ENCODE data around the gene PTP4A1. TPM values are rescaled to one million over a fixed set of nuclear protein-coding genes. Genes with fewer than 3 reads are reported as not detected.

The PTP4A1 gene
- total and polyA plus RNA-seq, 2 of the 13 experiments (the other 11 are each of a cell fraction or from before 2014, with no cell fraction given) = 141 to 376 TPM

GRCh38 chr6:63573076-63573898 is 1.0 kb downstream of the PTP4A1 start (continued):
- TF ChIP-seq MIXL1 (CRISPR knock-in tag; IDR thresholded peaks at IDR 0.05) = peak; percentile 80
- TF ChIP-seq, protein P1, sequence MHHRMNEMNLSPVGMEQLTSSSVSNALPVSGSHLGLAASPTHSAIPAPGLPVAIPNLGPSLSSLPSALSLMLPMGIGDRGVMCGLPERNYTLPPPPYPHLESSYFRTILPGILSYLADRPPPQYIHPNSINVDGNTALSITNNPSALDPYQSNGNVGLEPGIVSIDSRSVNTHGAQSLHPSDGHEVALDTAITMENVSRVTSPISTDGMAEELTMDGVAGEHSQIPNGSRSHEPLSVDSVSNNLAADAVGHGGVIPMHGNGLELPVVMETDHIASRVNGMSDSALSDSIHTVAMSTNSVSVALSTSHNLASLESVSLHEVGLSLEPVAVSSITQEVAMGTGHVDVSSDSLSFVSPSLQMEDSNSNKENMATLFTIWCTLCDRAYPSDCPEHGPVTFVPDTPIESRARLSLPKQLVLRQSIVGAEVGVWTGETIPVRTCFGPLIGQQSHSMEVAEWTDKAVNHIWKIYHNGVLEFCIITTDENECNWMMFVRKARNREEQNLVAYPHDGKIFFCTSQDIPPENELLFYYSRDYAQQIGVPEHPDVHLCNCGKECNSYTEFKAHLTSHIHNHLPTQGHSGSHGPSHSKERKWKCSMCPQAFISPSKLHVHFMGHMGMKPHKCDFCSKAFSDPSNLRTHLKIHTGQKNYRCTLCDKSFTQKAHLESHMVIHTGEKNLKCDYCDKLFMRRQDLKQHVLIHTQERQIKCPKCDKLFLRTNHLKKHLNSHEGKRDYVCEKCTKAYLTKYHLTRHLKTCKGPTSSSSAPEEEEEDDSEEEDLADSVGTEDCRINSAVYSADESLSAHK (CRISPR knock-in tag; IDR thresholded peaks at IDR 0.05; ENCODE audit: borderline replicate concordance) = no peak
- TF ChIP-seq ZBTB21 (CRISPR knock-in tag; IDR thresholded peaks at IDR 0.05) = no peak
- TF ChIP-seq JUND (CRISPR knock-in tag; IDR thresholded peaks at IDR 0.05) = no peak
- TF ChIP-seq ZNF672 (CRISPR knock-in tag; IDR thresholded peaks at IDR 0.05) = no peak
- no peak; the same call in 1 of the 2 replicates for TF ChIP-seq ZNF205 (CRISPR knock-in tag; IDR thresholded peaks at IDR 0.05)
- no peak for TF ChIP-seq FLYWCH1 (CRISPR knock-in tag; IDR thresholded peaks at IDR 0.05)
- TF ChIP-seq, protein P2, sequence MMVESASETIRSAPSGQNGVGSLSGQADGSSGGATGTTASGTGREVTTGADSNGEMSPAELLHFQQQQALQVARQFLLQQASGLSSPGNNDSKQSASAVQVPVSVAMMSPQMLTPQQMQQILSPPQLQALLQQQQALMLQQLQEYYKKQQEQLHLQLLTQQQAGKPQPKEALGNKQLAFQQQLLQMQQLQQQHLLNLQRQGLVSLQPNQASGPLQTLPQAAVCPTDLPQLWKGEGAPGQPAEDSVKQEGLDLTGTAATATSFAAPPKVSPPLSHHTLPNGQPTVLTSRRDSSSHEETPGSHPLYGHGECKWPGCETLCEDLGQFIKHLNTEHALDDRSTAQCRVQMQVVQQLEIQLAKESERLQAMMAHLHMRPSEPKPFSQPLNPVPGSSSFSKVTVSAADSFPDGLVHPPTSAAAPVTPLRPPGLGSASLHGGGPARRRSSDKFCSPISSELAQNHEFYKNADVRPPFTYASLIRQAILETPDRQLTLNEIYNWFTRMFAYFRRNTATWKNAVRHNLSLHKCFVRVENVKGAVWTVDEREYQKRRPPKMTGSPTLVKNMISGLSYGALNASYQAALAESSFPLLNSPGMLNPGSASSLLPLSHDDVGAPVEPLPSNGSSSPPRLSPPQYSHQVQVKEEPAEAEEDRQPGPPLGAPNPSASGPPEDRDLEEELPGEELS (CRISPR knock-in tag; IDR thresholded peaks at IDR 0.05) = no peak; the same call in 1 of the 2 replicates
- TF ChIP-seq ZNF674 (CRISPR knock-in tag; IDR thresholded peaks at IDR 0.05; ENCODE audit: low read depth) = no peak
- TF ChIP-seq ZNF512B (CRISPR knock-in tag; IDR thresholded peaks at IDR 0.05; ENCODE audit: borderline replicate concordance) = no peak
- TF ChIP-seq ZNF256 (CRISPR knock-in tag; conservative IDR thresholded peaks at IDR 0.05) = no peak
- 0 out of 2 replicates have a peak, but pooled peaks have one; percentile 72 for TF ChIP-seq HOXA5 (CRISPR knock-in tag; IDR thresholded peaks at IDR 0.05)
- no peak for TF ChIP-seq KLF11 (CRISPR knock-in tag; IDR thresholded peaks at IDR 0.05)
- TF ChIP-seq FOSL2 (CRISPR knock-in tag; IDR thresholded peaks at IDR 0.05) = no peak; the same call in 1 of the 2 replicates
- TF ChIP-seq MEIS1 (CRISPR knock-in tag; IDR thresholded peaks at IDR 0.05; ENCODE audit: borderline replicate concordance) = no peak
- peak; percentile 38; the same call in 1 of the 2 replicates for TF ChIP-seq ZNF660 (CRISPR knock-in tag; IDR thresholded peaks at IDR 0.05; ENCODE audit: borderline replicate concordance, low read depth)
- TF ChIP-seq EEA1 (CRISPR knock-in tag; IDR thresholded peaks at IDR 0.05; ENCODE audit: borderline replicate concordance) = peak; percentile 93
- TF ChIP-seq MAZ (IDR thresholded peaks at IDR 0.05; ENCODE audit: borderline replicate concordance, low read depth, low read length) = peak; percentile 61; the same call in 1 of the 2 replicates
- no peak; the same call in 1 of the 2 replicates for TF ChIP-seq MAZ (CRISPR knock-in tag; IDR thresholded peaks at IDR 0.05; ENCODE audit: low read depth)
- TF ChIP-seq ZNF343 (CRISPR knock-in tag; IDR thresholded peaks at IDR 0.05) = no peak
- no peak; the same call in none of the 2 replicates for TF ChIP-seq ZNF30 (CRISPR knock-in tag; IDR thresholded peaks at IDR 0.05)
- TF ChIP-seq SIX4 (CRISPR knock-in tag; IDR thresholded peaks at IDR 0.05) = peak; percentile 99
- TF ChIP-seq ZNF619 (CRISPR knock-in tag; IDR thresholded peaks at IDR 0.05) = no peak; the same call in 1 of the 2 replicates
- TF ChIP-seq PRPF4 (IDR thresholded peaks at IDR 0.05; ENCODE audit: low read depth, low read length, poor library complexity, severe bottlenecking) = no peak
